HS-27A (cell line): ENCODE measurements around the gene NUDT14.

Experiments used
- DNase-seq: peaks from one replicate; pipeline ENCODE4 v3.0.0-alpha.2; 2012; ENCODE audit warnings: low read depth, missing footprints

Gene NUDT14

GRCh38 chr14:105173901-105174894, 6.9 kb downstream of the NUDT14 start:
- DNase-seq, result no peak

- DNase-seq, result no peak
Observed at GRCh38 chr14:105173145-105173544, 8.0 kb downstream of the NUDT14 start.

GRCh38 chr14:105172476-105172875, 8.6 kb downstream of the NUDT14 start:
- DNase-seq, result no peak

- DNase-seq, result no peak
Observed at GRCh38 chr14:105171004-105171673, 10.0 kb downstream of the NUDT14 start.

- DNase-seq, result no peak
Observed at GRCh38 chr14:105169776-105170655, 11.1 kb downstream of the NUDT14 start.

- no peak for DNase-seq
Observed at GRCh38 chr14:105168979-105169507, 12.1 kb downstream of the NUDT14 start.

- no peak for DNase-seq
Observed at GRCh38 chr14:105168496-105168978, 12.6 kb downstream of the NUDT14 start, which contains the start of gene JAG2. Gene JAG2, minus strand, starts transcription at chr14:105168776. Its CDS starts 356 bp downstream, at chr14:105168420.

GRCh38 chr14:105168093-105168420, 13.1 kb downstream of the NUDT14 start:
- no peak for DNase-seq

GRCh38 chr14:105167303-105168092, 13.6 kb downstream of the NUDT14 start:
- DNase-seq, result no peak

GRCh38 chr14:105166571-105167302, 14.4 kb downstream of the NUDT14 start:
- no peak for DNase-seq

GRCh38 chr14:105165761-105166485, 15.2 kb downstream of the NUDT14 start:
- DNase-seq, result no peak

- DNase-seq, result no peak
Observed at GRCh38 chr14:105165134-105165704, 15.9 kb downstream of the NUDT14 start.

- no peak for DNase-seq
Observed at GRCh38 chr14:105163040-105163742, 17.9 kb downstream of the NUDT14 start.

GRCh38 chr14:105162669-105162979, 18.5 kb downstream of the NUDT14 start:
- DNase-seq, result no peak

GRCh38 chr14:105161964-105162668, 19.0 kb downstream of the NUDT14 start:
- no peak for DNase-seq

- DNase-seq, result no peak
Observed at GRCh38 chr14:105161309-105161708, 19.8 kb downstream of the NUDT14 start.

- DNase-seq, result no peak
Observed at GRCh38 chr14:105160776-105161175, 20.3 kb downstream of the NUDT14 start.

- no peak for DNase-seq
Observed at GRCh38 chr14:105159344-105159743, 21.8 kb downstream of the NUDT14 start.
